Heart left ventricle (tissue), 13 donors: ENCODE data around the gene FRMD4B.

Experiments
- POLR2A ChIP-seq, 2 donors: fragments of 450-650 bp; IDR thresholded peaks; one replicate each; pipeline ENCODE4 v1.6.1; 2017; ENCODE audit warnings: antibody characterized with exemption in 2 of 2, mild to moderate bottlenecking in 2 of 2, moderate library complexity in 2 of 2
- TF ChIP-seq, protein P1 (sequence below), 12 donors: fragments of 200-600 bp; sonication (generic) in 4 of 12; IDR thresholded peaks; one replicate each; pipeline versions ENCODE4 v1.5.0 to v1.8.0; 2018 to 2022; ENCODE audit warnings: antibody characterized with exemption in 12 of 12, mild to moderate bottlenecking in 5 of 12
- donor health status: ischemic (EF 13 %, LVEDD 7.1; RV severe dilation, severe dysfunction).
- donor health status: DM: no; HTN: yes; CAD: no.
- donor health status: DM: no; HTN: no; CAD: no.
- donor health status: ischemic (EF 25% LVEDD 6.9; RV normal size, moderate dysfunction).
- donor health status: ischemic (EF 25% LVEDD 5.7; RV mildly dilated, moderate dysfunction).
- donor health status: ischemic (EF 35%, LVEDD 5.7; RV mildly dilated, moderate dysfunction).
- donor health status: nonischemic (EF 11% LVEDD 7.7; RV severe dilation, severe dysfunction).
- donor health status: DM: yes; HTN: yes; CAD: no.
- donor health status: PGD.
- donor health status: ischemic (EF 29% LVEDD 5.4; RV normal size, mild dysfunction).
- donor health status: nonischemic (EF 23%, LVEDD 6.1; RV moderate dilation, normal function).

DNA sequence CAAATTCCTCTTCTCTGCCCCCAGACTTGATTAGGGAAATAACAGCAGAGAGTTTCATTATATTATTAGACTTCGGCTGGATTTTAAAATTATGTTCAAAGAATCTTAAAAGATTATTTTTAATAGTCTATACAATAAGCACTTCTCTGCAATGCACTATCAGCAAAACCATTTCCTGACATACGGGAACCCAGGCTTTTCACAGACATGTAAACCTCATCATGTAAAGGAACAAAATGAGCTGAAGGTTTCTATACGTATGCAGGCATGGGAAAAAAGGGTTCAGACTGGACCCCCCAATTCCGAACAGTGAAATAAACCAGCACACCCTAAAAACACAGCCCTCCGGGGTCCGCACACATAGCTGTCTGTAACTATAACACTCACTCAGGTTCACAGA lies 185.9 kb downstream of the FRMD4B start:
- TF ChIP-seq, protein P1, sequence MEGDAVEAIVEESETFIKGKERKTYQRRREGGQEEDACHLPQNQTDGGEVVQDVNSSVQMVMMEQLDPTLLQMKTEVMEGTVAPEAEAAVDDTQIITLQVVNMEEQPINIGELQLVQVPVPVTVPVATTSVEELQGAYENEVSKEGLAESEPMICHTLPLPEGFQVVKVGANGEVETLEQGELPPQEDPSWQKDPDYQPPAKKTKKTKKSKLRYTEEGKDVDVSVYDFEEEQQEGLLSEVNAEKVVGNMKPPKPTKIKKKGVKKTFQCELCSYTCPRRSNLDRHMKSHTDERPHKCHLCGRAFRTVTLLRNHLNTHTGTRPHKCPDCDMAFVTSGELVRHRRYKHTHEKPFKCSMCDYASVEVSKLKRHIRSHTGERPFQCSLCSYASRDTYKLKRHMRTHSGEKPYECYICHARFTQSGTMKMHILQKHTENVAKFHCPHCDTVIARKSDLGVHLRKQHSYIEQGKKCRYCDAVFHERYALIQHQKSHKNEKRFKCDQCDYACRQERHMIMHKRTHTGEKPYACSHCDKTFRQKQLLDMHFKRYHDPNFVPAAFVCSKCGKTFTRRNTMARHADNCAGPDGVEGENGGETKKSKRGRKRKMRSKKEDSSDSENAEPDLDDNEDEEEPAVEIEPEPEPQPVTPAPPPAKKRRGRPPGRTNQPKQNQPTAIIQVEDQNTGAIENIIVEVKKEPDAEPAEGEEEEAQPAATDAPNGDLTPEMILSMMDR (IDR thresholded peaks at IDR 0.05): no peak
- no peak for TF ChIP-seq POLR2A (IDR thresholded peaks at IDR 0.05)
